Keratinocyte (primary cell): Measurements from ENCODE around the gene SMAD3. TPM values are rescaled to one million over a fixed set of nuclear protein-coding genes. Genes with fewer than 3 reads are reported as not detected.

Experiments
- DNase-seq: peaks from one replicate; pipeline ENCODE4 v3.0.0-alpha.2; 2011; ENCODE audit warnings: low read depth, missing footprints, low spot score
- FAIRE-seq: peaks from 2 replicates; lab custom pipeline; 2011; peaks lifted over from hg19 to GRCh38; lab: Jason Lieb, UNC
- H2AFZ ChIP-seq: 2 replicates; pipeline ENCODE4 v1.6.0; 2012; ENCODE audit warnings: low read length, control low read depth, inconsistent platforms; ENCODE audit not compliant: control insufficient read depth
- H3K27ac ChIP-seq: 2 replicates; pipeline ENCODE4 v1.5.1; 2011; ENCODE audit warnings: low read length; ENCODE audit not compliant: control insufficient read depth, insufficient read depth
- H3K27me3 ChIP-seq: 3 replicates; pipeline ENCODE4 v1.6.0; 2011; ENCODE audit warnings: low read length; ENCODE audit not compliant: control insufficient read depth, insufficient read depth; ENCODE audit errors: extremely low read depth
- H3K36me3 ChIP-seq, 2 experiments: 2 replicates in 1 of 2; 3 replicates in 1 of 2; pipeline ENCODE4 v1.5.1; 2011; ENCODE audit warnings: low read length in 2 of 2, mild to moderate bottlenecking in 1 of 2; ENCODE audit not compliant: control insufficient read depth in 2 of 2, insufficient read depth in 2 of 2; ENCODE audit errors: extremely low read depth in 1 of 2
- H3K4me1 ChIP-seq: 3 replicates; pipeline ENCODE4 v1.5.1; 2011; ENCODE audit warnings: low read length; ENCODE audit not compliant: control insufficient read depth, insufficient read depth; ENCODE audit errors: extremely low read depth
- H3K4me2 ChIP-seq: 3 replicates; pipeline ENCODE4 v1.6.0; 2011; ENCODE audit warnings: low read depth, low read length; ENCODE audit not compliant: control insufficient read depth, insufficient read depth; ENCODE audit errors: extremely low read depth
- H3K4me3 ChIP-seq, 3 experiments: fragments of 200-600 bp in 1 of 3; sonication (generic) in 1 of 3; 2 replicates in 2 of 3; 3 replicates in 1 of 3; pipeline ENCODE4 v1.5.1; 2011 to 2016; ENCODE audit warnings: low read length in 3 of 3, mild to moderate bottlenecking in 3 of 3, control low read depth in 2 of 3, inconsistent platforms in 1 of 3, low read depth in 1 of 3, mixed read lengths in 1 of 3, mixed run types in 1 of 3, moderate library complexity in 1 of 3; ENCODE audit not compliant: control insufficient read depth in 2 of 3, insufficient read depth in 2 of 3; ENCODE audit errors: extremely low read depth in 1 of 3
- H3K79me2 ChIP-seq: 2 replicates; pipeline ENCODE4 v1.6.0; 2012; ENCODE audit warnings: low read length; ENCODE audit not compliant: control insufficient read depth, insufficient read depth
- H3K9ac ChIP-seq: 3 replicates; pipeline ENCODE4 v1.6.0; 2011; ENCODE audit warnings: low read length; ENCODE audit not compliant: control insufficient read depth, insufficient read depth; ENCODE audit errors: extremely low read depth
- H3K9me1 ChIP-seq: 3 replicates; pipeline ENCODE4 v1.6.0; 2011; ENCODE audit warnings: low read length; ENCODE audit not compliant: control insufficient read depth, insufficient read depth; ENCODE audit errors: extremely low read depth
- H3K9me3 ChIP-seq: 2 replicates; pipeline ENCODE4 v1.5.1; 2012; ENCODE audit warnings: low read depth, low read length; ENCODE audit not compliant: control insufficient read depth
- H4K20me1 ChIP-seq: 3 replicates; pipeline ENCODE4 v1.6.0; 2011; ENCODE audit warnings: low read length; ENCODE audit not compliant: control insufficient read depth, insufficient read depth; ENCODE audit errors: extremely low read depth
- EZH2 ChIP-seq: IDR thresholded peaks from one replicate; pipeline ENCODE4 v1.6.1; 2012; ENCODE audit warnings: inconsistent platforms, mild to moderate bottlenecking, low read length, moderate library complexity
- dilution Hi-C: fragments of 300-500 bp; cut with MboI; formaldehyde crosslinking; loops from one replicate; pipeline ENCODE4 v1.7.0; 2020; ENCODE audit warnings: low sequenced_read_pairs; ENCODE audit not compliant: extremely low pct_ligation_motif_present
- polyA plus RNA-seq, 5 experiments: library from polyadenylated mRNA; depleted of rRNA in 3 of 5; stranded (reverse) in 3 of 5; stranded (forward) in 1 of 5; unstranded in 1 of 5; fragments of >200 nt; gene quantifications; 1 replicate in 1 of 5; 2 replicates in 3 of 5; 3 replicates in 1 of 5; pipeline versions ENCODE4 v1.2.1 to v1.2.3, GENCODE V29; 2011 to 2012; ENCODE audit warnings: missing spikeins in 2 of 5, low read depth in 1 of 5, low replicate concordance in 1 of 5
- TF ChIP-seq, protein P1 (sequence below), 3 experiments: IDR thresholded peaks in 1 of 3; conservative IDR thresholded peaks in 1 of 3; optimal IDR thresholded peaks in 1 of 3; 2 replicates in 2 of 3; 3 replicates in 1 of 3; pipeline versions ENCODE3 to v1.5.1; 2011; ENCODE audit warnings: low read length in 3 of 3, mild to moderate bottlenecking in 3 of 3, moderate library complexity in 2 of 3, control low read depth in 1 of 3, inconsistent platforms in 1 of 3; ENCODE audit not compliant: insufficient read depth in 2 of 3; ENCODE audit errors: extremely low read depth in 1 of 3

The SMAD3 gene
- polyA plus RNA-seq, 1 donor (not counting 4 experiments of a cell fraction or from before 2014, with no cell fraction given): 33.7 TPM

- H3K36me3 ChIP-seq: peaks cover 27 to 57% of the 10 kb centered on the region in 2 experiments
- peak overlapping the region; percentile 29 for H3K27ac ChIP-seq
- H3K9me1 ChIP-seq: no peaks in the 10 kb centered on the region
- H3K4me3 ChIP-seq: no peak overlapping the region
- no peak overlapping the region for H2AFZ ChIP-seq
- DNase-seq (peak; percentile 23), FAIRE-seq (peak; percentile 72)
- no peaks in the 10 kb centered on the region for H4K20me1 ChIP-seq
- no peak overlapping the region for H3K9ac ChIP-seq
- H3K27me3 ChIP-seq: no peaks in the 10 kb centered on the region
- peaks cover 41% of the 10 kb centered on the region for H3K4me1 ChIP-seq
- H3K79me2 ChIP-seq: peaks cover 20% of the 10 kb centered on the region
- dilution Hi-C loops: no loop called here
- H3K4me2 ChIP-seq: no peak overlapping the region
- TF ChIP-seq, protein P1, sequence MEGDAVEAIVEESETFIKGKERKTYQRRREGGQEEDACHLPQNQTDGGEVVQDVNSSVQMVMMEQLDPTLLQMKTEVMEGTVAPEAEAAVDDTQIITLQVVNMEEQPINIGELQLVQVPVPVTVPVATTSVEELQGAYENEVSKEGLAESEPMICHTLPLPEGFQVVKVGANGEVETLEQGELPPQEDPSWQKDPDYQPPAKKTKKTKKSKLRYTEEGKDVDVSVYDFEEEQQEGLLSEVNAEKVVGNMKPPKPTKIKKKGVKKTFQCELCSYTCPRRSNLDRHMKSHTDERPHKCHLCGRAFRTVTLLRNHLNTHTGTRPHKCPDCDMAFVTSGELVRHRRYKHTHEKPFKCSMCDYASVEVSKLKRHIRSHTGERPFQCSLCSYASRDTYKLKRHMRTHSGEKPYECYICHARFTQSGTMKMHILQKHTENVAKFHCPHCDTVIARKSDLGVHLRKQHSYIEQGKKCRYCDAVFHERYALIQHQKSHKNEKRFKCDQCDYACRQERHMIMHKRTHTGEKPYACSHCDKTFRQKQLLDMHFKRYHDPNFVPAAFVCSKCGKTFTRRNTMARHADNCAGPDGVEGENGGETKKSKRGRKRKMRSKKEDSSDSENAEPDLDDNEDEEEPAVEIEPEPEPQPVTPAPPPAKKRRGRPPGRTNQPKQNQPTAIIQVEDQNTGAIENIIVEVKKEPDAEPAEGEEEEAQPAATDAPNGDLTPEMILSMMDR (optimal IDR thresholded peaks at IDR 0.05 in 1 of 3, IDR thresholded peaks at IDR 0.05 in 1 of 3, conservative IDR thresholded peaks at IDR 0.05 in 1 of 3; ENCODE audit: extremely low read depth in 1 of 3, insufficient read depth in 2 of 3, low read length in 3 of 3): no peak
- no peak for TF ChIP-seq EZH2
- no peaks in the 10 kb centered on the region for H3K9me3 ChIP-seq
Observed at GRCh38 chr15:67178569-67179210, 113.3 kb downstream of the SMAD3 start.

- Histone ChIP-seq H3K4me3 (no peak overlapping the region), H3K9ac (no peak overlapping the region), H3K27me3 (no peaks in the 10 kb centered on the region), H3K36me3 (peaks cover 28 to 57% of the 10 kb centered on the region in 2 experiments), H3K79me2 (peaks cover 20% of the 10 kb centered on the region), H3K4me2 (no peak overlapping the region), H3K9me1 (no peaks in the 10 kb centered on the region), H3K27ac (no peak overlapping the region), H3K4me1 (peaks cover 33% of the 10 kb centered on the region), H3K9me3 (no peaks in the 10 kb centered on the region), H2AFZ (no peak overlapping the region), H4K20me1 (no peaks in the 10 kb centered on the region)
- dilution Hi-C loops: no loop called here
- TF ChIP-seq, protein P1 (optimal IDR thresholded peaks at IDR 0.05 in 1 of 3, IDR thresholded peaks at IDR 0.05 in 1 of 3, conservative IDR thresholded peaks at IDR 0.05 in 1 of 3; ENCODE audit: extremely low read depth in 1 of 3, insufficient read depth in 2 of 3, low read length in 3 of 3): no peak
- no peak for TF ChIP-seq EZH2
- no peak for DNase-seq
- FAIRE-seq: no peak
Observed at GRCh38 chr15:67179411-67179995, 114.1 kb downstream of the SMAD3 start.
